Mammary epithelial cell (primary cell): ENCODE data around the gene KCNN3.

Experiments
- CTCF ChIP-seq, 2 donors: IDR thresholded peaks in 1 of 2; conservative IDR thresholded peaks in 1 of 2; 2 replicates each; pipeline ENCODE4 v1.5.1; 2011 to 2012; ENCODE audit warnings: inconsistent platforms in 2 of 2, low read length in 2 of 2, mild to moderate bottlenecking in 2 of 2, control low read depth in 1 of 2, low read depth in 1 of 2; ENCODE audit not compliant: insufficient read depth in 1 of 2; ENCODE audit errors: extremely low read depth in 1 of 2
- EZH2 ChIP-seq: IDR thresholded peaks from 2 replicates; pipeline ENCODE4 v1.6.1; 2012; ENCODE audit warnings: low read length, inconsistent platforms, borderline replicate concordance

- TF ChIP-seq CTCF (conservative IDR thresholded peaks at IDR 0.05 in 1 of 2, IDR thresholded peaks at IDR 0.05 in 1 of 2; ENCODE audit: extremely low read depth in 1 of 2, insufficient read depth in 1 of 2, low read depth in 1 of 2, low read length in 2 of 2): no peak
- no peak for TF ChIP-seq EZH2
These were observed 14.0 kb downstream of the KCNN3 start for GRCh38 chr1:154856049-154856448.
